Activated CD4-positive, alpha-beta T cell treated with anti-CD3 and anti-CD28 coated beads, Interleukin-2, amount 10 ng/mL, durations not matched to agents 7 days and 5 days (primary cell): ENCODE measurements around the gene TNRC6C. TPM values are rescaled to one million over a fixed set of nuclear protein-coding genes. Genes with fewer than 3 reads are reported as not detected.
"Not testable (repeated sequence)": the region's sequence is repeated elsewhere in the genome, so short reads cannot be mapped to it uniquely, and the experiment has no call there.

Experiments used
- CTCF ChIA-PET: fragments of 350-600 bp; sonication (Branson Sonifier 250); formaldehyde crosslinking; loops from one replicate; lab custom pipeline; 2021; ENCODE audit warnings: antibody characterized with exemption; lab: Charles Lee
- POLR2A ChIA-PET: fragments of 350-600 bp; sonication (Branson Sonifier 250); formaldehyde crosslinking; loops from one replicate; lab custom pipeline; 2021; ENCODE audit warnings: antibody characterized with exemption; lab: Charles Lee
- DNase-seq: peaks from one replicate; pipeline ENCODE4 v3.0.0-alpha.2; 2020
- H3K27ac Mint-ChIP-seq: one replicate; pipeline ENCODE4 v1.8.0; 2021; ENCODE audit warnings: mild to moderate bottlenecking, moderate library complexity, mixed read lengths
- H3K27me3 Mint-ChIP-seq: one replicate; pipeline ENCODE4 v1.8.0; 2021; ENCODE audit warnings: mixed read lengths
- H3K36me3 Mint-ChIP-seq: one replicate; pipeline ENCODE4 v1.8.0; 2021; ENCODE audit warnings: low read depth, mixed read lengths
- H3K4me1 Mint-ChIP-seq: one replicate; pipeline ENCODE4 v1.8.0; 2021; ENCODE audit warnings: mixed read lengths
- H3K4me3 Mint-ChIP-seq: one replicate; pipeline ENCODE4 v1.8.0; 2021; ENCODE audit warnings: mild to moderate bottlenecking, moderate library complexity, mixed read lengths
- H3K9me3 Mint-ChIP-seq: one replicate; pipeline ENCODE4 v1.8.0; 2021; ENCODE audit warnings: mixed read lengths
- total RNA-seq, 2 experiments: library from RNA; stranded (reverse); gene quantifications; one replicate each; pipeline ENCODE4 v1.2.3, GENCODE V29; 2021

The TNRC6C gene
- total RNA-seq, 2 experiments from 2014 or later, result 40.2 to 41.8 TPM

DNA sequence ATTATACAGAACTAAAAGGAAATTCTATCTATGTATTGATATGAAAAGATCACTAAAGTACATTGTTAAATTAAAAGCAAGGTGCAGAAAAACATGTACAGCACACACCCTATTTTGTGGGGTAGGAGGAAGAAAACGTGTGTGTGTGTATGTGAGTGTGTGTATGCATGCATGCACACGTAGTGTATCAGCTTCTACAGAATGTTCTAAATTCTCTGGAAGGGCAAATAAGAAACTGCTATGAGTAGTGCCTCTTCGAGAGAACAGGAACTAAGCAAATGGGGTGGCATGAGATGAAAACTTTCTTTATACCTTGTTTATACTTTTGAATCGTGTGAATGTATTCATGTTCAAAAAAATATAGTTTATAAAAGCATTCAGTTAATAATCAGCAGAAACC, 111.2 kb downstream of the TNRC6C start:
- ChIA-PET POLR2A (no interaction called here), CTCF (interaction anchor here (2.0 kb wide), 1 partner anchor 15 kb away, joined by 6 read pairs; no protein-coding TSS in a partner anchor)
- Mint-ChIP-seq H3K27me3 (no peaks in the 10 kb centered on the region), H3K4me3 (no peak overlapping the region), H3K36me3 (peaks cover 39% of the 10 kb centered on the region), H3K4me1 (peaks cover under 1% of the 10 kb centered on the region), H3K27ac (no peak overlapping the region), H3K9me3 (no peaks in the 10 kb centered on the region)
- DNase-seq, result no peak

GRCh38 chr17:78072961-78073360, 114.5 kb downstream of the TNRC6C start:
- ChIA-PET CTCF (no interaction called here), POLR2A (no interaction called here)
- no peaks in the 10 kb centered on the region for H3K4me1 Mint-ChIP-seq
- no peaks in the 10 kb centered on the region for H3K27me3 Mint-ChIP-seq
- DNase-seq, result no peak
- H3K27ac Mint-ChIP-seq, result no peak overlapping the region
- H3K4me3 Mint-ChIP-seq, result no peak overlapping the region
- no peaks in the 10 kb centered on the region for H3K9me3 Mint-ChIP-seq
- H3K36me3 Mint-ChIP-seq, result peaks cover 44% of the 10 kb centered on the region

DNA sequence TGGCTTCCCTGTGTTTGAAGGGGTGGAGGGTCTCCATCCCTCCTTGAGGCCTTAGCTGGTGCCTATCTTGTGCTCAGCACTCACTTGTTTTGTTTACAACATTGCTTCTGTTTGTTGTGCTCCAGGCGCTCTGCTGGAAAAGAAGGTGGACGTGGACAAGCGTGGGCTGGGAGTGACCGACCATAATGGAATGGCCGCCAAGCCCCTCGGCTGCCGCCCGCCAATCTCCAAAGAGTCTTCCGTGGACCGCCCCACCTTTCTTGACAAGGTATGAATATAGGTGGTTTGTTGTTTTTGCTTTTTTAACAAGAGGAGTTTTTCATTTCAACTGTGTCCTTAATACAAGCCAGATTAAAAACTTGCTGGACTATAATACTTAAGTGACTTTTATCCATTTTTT, 116.5 kb downstream of the TNRC6C start:
- no peaks in the 10 kb centered on the region for H3K9me3 Mint-ChIP-seq
- CTCF ChIA-PET, result no interaction called here
- no peaks in the 10 kb centered on the region for H3K4me1 Mint-ChIP-seq
- H3K27ac Mint-ChIP-seq, result no peak overlapping the region
- POLR2A ChIA-PET, result no interaction called here
- H3K27me3 Mint-ChIP-seq, result no peaks in the 10 kb centered on the region
- DNase-seq, result no peak
- H3K36me3 Mint-ChIP-seq, result peaks cover 51% of the 10 kb centered on the region
- H3K4me3 Mint-ChIP-seq, result no peak overlapping the region

- peaks cover 47% of the 10 kb centered on the region for H3K36me3 Mint-ChIP-seq
- H3K27ac Mint-ChIP-seq, result no peak overlapping the region
- ChIA-PET POLR2A (no interaction called here), CTCF (no interaction called here)
- no peaks in the 10 kb centered on the region for H3K9me3 Mint-ChIP-seq
- no peak overlapping the region for H3K4me3 Mint-ChIP-seq
- no peaks in the 10 kb centered on the region for H3K4me1 Mint-ChIP-seq
- H3K27me3 Mint-ChIP-seq, result no peaks in the 10 kb centered on the region
- DNase-seq, result no peak
These were observed 117.0 kb downstream of the TNRC6C start for GRCh38 chr17:78075545-78075944.

GRCh38 chr17:78079253-78079652, 120.8 kb downstream of the TNRC6C start:
- POLR2A ChIA-PET, result no interaction called here
- peaks cover 10% of the 10 kb centered on the region for H3K4me1 Mint-ChIP-seq
- no peak overlapping the region for H3K27ac Mint-ChIP-seq
- H3K9me3 Mint-ChIP-seq, result no peaks in the 10 kb centered on the region
- peaks cover 35% of the 10 kb centered on the region for H3K36me3 Mint-ChIP-seq
- DNase-seq, result no peak
- no peak overlapping the region for H3K4me3 Mint-ChIP-seq
- H3K27me3 Mint-ChIP-seq, result no peaks in the 10 kb centered on the region
- CTCF ChIA-PET, result no interaction called here

GRCh38 chr17:78081551-78081950, 123.0 kb downstream of the TNRC6C start:
- Mint-ChIP-seq H3K27ac (no peak overlapping the region), H3K4me1 (peaks cover 10% of the 10 kb centered on the region), H3K27me3 (no peaks in the 10 kb centered on the region), H3K4me3 (no peak overlapping the region), H3K9me3 (no peaks in the 10 kb centered on the region), H3K36me3 (peaks cover 32% of the 10 kb centered on the region)
- POLR2A ChIA-PET, result no interaction called here
- CTCF ChIA-PET, result interaction anchor here (4.3 kb wide), 1 partner anchor 169 kb away, joined by 18 read pairs; no protein-coding TSS in a partner anchor
- DNase-seq, result no peak

DNA sequence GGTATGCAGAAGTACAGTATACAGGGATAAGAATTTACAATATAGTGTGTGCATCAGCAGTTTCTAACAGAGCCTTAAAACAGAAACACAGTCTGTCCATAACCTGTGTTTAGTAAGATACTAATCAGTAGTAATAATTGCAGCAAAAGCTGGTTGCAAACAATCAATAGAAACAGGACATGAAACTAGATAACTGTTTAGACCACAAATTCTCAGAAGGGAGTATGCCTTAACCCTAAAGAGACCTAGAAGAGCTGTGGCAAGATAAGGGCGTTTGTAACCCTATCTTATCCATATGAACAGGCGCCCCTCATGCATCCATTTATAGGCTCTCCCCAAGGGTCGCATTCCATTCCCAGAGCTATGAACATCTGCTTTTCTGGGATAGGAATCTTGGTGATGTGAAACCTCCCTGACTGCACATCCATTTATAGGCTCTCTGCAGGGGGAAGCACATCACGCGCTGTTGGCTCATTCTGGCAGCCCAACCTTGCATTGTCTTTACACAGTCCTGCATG, 123.9 kb downstream of the TNRC6C start:
- H3K9me3 Mint-ChIP-seq, H3K27me3 Mint-ChIP-seq, H3K27ac Mint-ChIP-seq, POLR2A ChIA-PET, H3K4me3 Mint-ChIP-seq, DNase-seq: not testable (repeated sequence)
- CTCF ChIA-PET, result interaction anchor here (4.3 kb wide), 1 partner anchor 168 kb away, joined by 18 read pairs; no protein-coding TSS in a partner anchor
- Mint-ChIP-seq H3K36me3 (peaks cover 33% of the 10 kb centered on the region), H3K4me1 (peaks cover 10% of the 10 kb centered on the region)

- no peak for DNase-seq
- ChIA-PET CTCF (interaction anchor here (4.3 kb wide), 1 partner anchor 168 kb away, joined by 18 read pairs; no protein-coding TSS in a partner anchor), POLR2A (interaction anchor here (0.6 kb wide), 1 partner anchor 54 kb away, joined by 3 read pairs; no protein-coding TSS in a partner anchor)
- Mint-ChIP-seq H3K4me3 (no peak overlapping the region), H3K36me3 (peaks cover 33% of the 10 kb centered on the region), H3K4me1 (peaks cover 10% of the 10 kb centered on the region), H3K27me3 (no peaks in the 10 kb centered on the region), H3K27ac (no peak overlapping the region), H3K9me3 (no peaks in the 10 kb centered on the region)
These were observed 124.5 kb downstream of the TNRC6C start for GRCh38 chr17:78082988-78083387.

DNA sequence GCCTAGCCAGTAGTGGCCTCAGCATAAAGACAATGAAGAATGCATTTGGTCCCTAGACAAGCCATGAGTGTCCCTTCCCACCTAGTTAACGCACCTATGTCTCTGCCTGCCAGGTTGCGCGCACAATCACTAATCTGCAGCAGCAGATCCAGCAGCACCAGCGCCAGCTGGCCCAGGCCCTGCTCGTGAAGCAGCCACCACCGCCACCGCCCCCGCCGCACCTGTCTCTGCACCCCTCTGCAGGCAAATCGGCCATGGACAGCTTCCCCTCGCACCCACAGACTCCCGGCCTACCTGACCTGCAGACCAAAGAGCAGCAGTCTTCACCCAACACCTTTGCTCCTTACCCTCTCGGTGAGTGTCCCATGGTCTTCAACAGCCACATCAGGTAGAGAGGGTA, 128.2 kb downstream of the TNRC6C start:
- H3K27me3 Mint-ChIP-seq, result no peaks in the 10 kb centered on the region
- H3K9me3 Mint-ChIP-seq, result no peaks in the 10 kb centered on the region
- ChIA-PET POLR2A (no interaction called here), CTCF (interaction anchor here (1.1 to 1.5 kb wide), 2 partner anchors 48 to 51 kb away, joined by 3 read pairs; no protein-coding TSS in a partner anchor)
- no peak for DNase-seq
- H3K4me1 Mint-ChIP-seq, result peaks cover 14% of the 10 kb centered on the region
- H3K4me3 Mint-ChIP-seq, result no peak overlapping the region
- H3K27ac Mint-ChIP-seq, result no peak overlapping the region
- peaks cover 28% of the 10 kb centered on the region for H3K36me3 Mint-ChIP-seq

- H3K4me1 Mint-ChIP-seq, result peaks cover 4% of the 10 kb centered on the region
- no peak overlapping the region for H3K27ac Mint-ChIP-seq
- H3K27me3 Mint-ChIP-seq, result no peaks in the 10 kb centered on the region
- H3K36me3 Mint-ChIP-seq, result peaks cover 39% of the 10 kb centered on the region
- H3K9me3 Mint-ChIP-seq, result no peaks in the 10 kb centered on the region
- H3K4me3 Mint-ChIP-seq, result no peak overlapping the region
- DNase-seq, result no peak
- ChIA-PET CTCF (interaction anchor here (1.2 to 2.0 kb wide), 2 partner anchors 11 to 88 kb away, joined by 3 to 8 read pairs; no protein-coding TSS in a partner anchor), POLR2A (no interaction called here)
These were observed 130.0 kb downstream of the TNRC6C start for GRCh38 chr17:78088529-78088928.

GRCh38 chr17:78089576-78090281, 131.2 kb downstream of the TNRC6C start:
- CTCF ChIA-PET, result interaction anchor here (1.2 to 2.0 kb wide), 2 partner anchors 13 to 87 kb away, joined by 3 to 8 read pairs; no protein-coding TSS in a partner anchor
- peaks cover 4% of the 10 kb centered on the region for H3K4me1 Mint-ChIP-seq
- H3K27me3 Mint-ChIP-seq, result no peaks in the 10 kb centered on the region
- POLR2A ChIA-PET, result interaction anchor here (0.6 kb wide), 1 partner anchor 69 kb away, joined by 3 read pairs; no protein-coding TSS in a partner anchor
- no peaks in the 10 kb centered on the region for H3K9me3 Mint-ChIP-seq
- DNase-seq, result no peak
- no peak overlapping the region for H3K4me3 Mint-ChIP-seq
- H3K27ac Mint-ChIP-seq, result no peak overlapping the region
- peaks cover 46% of the 10 kb centered on the region for H3K36me3 Mint-ChIP-seq

DNA sequence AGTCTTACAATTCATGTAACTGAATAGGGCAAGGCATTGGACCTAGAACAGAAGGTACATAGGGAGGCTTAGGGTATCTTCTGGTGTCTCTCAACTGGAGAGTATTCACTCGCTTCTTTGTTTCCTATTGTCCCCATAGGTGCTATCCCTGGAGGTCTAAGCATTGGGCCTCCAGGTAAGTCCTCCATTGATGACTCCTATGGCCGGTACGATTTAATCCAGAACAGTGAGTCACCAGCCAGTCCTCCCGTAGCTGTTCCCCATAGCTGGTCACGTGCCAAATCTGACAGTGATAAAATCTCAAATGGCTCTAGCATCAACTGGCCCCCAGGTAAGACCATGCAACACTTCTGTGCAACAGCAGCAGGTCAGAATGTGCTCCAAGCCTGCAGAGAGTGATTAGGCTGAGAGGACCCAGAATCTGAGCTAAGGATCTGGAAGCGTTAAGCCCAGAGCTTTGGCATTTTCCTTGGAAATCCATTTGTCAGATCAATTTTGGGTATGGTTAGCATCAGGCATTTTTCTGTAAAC, 134.4 kb downstream of the TNRC6C start:
- Mint-ChIP-seq H3K4me3 (no peak overlapping the region), H3K4me1 (peaks cover 4% of the 10 kb centered on the region), H3K27ac (no peak overlapping the region), H3K36me3 (peaks cover 55% of the 10 kb centered on the region), H3K9me3 (no peaks in the 10 kb centered on the region), H3K27me3 (no peaks in the 10 kb centered on the region)
- no peak for DNase-seq
- POLR2A ChIA-PET, result no interaction called here
- CTCF ChIA-PET, result interaction anchor here (0.6 to 1.0 kb wide), 3 partner anchors 35 to 153 kb away, joined by 3 read pairs; partner anchors contain the start of gene TMC6

DNA sequence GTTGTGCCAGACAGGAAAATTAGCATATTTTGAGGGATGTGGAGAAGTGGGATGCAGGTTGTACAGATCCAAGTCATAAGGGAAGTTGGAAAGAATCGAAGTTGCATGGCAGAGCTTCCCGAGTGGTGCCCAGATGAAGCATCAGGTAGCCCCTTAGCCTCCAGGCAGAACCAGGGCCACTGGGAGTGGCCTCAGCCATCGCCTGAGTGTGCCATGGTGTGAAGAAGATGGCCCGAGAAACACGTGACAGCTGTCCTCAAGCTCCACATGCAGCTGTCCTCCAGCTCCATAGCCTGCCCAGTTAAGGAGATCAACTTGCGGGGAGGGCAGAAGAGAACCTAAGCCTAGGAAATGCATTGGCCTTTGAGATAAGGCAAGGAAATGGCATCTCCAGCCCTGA, 136.5 kb downstream of the TNRC6C start:
- ChIA-PET POLR2A (no interaction called here), CTCF (interaction anchor here (1.4 to 2.9 kb wide), 4 partner anchors 10 to 156 kb away, joined by 3 to 9 read pairs (median 5); no protein-coding TSS in a partner anchor)
- no peak for DNase-seq
- no peaks in the 10 kb centered on the region for H3K4me1 Mint-ChIP-seq
- H3K9me3 Mint-ChIP-seq, result peaks cover 3% of the 10 kb centered on the region
- peaks cover 65% of the 10 kb centered on the region for H3K36me3 Mint-ChIP-seq
- no peak overlapping the region for H3K4me3 Mint-ChIP-seq
- H3K27ac Mint-ChIP-seq, result no peak overlapping the region
- H3K27me3 Mint-ChIP-seq, result no peaks in the 10 kb centered on the region
